ENCODE data around the gene EPM2AIP1.
A peak's percentile ranks its signal among the peaks of the same experiment; 100 is the strongest.
"Not testable (repeated sequence)": the region's sequence is repeated elsewhere in the genome, so short reads cannot be mapped to it uniquely, and the experiment has no call there.

The EPM2AIP1 gene

DNA sequence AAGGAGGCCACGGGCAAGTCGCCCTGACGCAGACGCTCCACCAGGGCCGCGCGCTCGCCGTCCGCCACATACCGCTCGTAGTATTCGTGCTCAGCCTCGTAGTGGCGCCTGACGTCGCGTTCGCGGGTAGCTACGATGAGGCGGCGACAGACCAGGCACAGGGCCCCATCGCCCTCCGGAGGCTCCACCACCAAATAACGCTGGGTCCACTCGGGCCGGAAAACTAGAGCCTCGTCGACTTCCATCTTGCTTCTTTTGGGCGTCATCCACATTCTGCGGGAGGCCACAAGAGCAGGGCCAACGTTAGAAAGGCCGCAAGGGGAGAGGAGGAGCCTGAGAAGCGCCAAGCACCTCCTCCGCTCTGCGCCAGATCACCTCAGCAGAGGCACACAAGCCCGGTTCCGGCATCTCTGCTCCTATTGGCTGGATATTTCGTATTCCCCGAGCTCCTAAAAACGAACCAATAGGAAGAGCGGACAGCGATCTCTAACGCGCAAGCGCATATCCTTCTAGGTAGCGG is at the start of gene EPM2AIP1:
Gene EPM2AIP1 (minus strand): TSS at position 326 of the 520 bp plus-strand sequence. CDS start 54 bp downstream, at position 272.
- TF ChIP-seq, protein P1, sequence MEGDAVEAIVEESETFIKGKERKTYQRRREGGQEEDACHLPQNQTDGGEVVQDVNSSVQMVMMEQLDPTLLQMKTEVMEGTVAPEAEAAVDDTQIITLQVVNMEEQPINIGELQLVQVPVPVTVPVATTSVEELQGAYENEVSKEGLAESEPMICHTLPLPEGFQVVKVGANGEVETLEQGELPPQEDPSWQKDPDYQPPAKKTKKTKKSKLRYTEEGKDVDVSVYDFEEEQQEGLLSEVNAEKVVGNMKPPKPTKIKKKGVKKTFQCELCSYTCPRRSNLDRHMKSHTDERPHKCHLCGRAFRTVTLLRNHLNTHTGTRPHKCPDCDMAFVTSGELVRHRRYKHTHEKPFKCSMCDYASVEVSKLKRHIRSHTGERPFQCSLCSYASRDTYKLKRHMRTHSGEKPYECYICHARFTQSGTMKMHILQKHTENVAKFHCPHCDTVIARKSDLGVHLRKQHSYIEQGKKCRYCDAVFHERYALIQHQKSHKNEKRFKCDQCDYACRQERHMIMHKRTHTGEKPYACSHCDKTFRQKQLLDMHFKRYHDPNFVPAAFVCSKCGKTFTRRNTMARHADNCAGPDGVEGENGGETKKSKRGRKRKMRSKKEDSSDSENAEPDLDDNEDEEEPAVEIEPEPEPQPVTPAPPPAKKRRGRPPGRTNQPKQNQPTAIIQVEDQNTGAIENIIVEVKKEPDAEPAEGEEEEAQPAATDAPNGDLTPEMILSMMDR (IDR thresholded peaks at IDR 0.05): peak; percentile 14
- Mint-ChIP-seq H3K36me3 (ENCODE audit: low read depth) (peaks cover 34% of the 10 kb centered on the region), H3K9me3 (no peaks in the 10 kb centered on the region), H3K4me3 (no peak within 1 kb of the TSS), H3K27ac (no peak within 1 kb of the TSS), H3K4me1 (peaks cover 38% of the 10 kb centered on the region), H3K27me3 (ENCODE audit: low read depth, poor library complexity) (no peaks in the 10 kb centered on the region)
- DNase-seq: peak; percentile 80

DNA sequence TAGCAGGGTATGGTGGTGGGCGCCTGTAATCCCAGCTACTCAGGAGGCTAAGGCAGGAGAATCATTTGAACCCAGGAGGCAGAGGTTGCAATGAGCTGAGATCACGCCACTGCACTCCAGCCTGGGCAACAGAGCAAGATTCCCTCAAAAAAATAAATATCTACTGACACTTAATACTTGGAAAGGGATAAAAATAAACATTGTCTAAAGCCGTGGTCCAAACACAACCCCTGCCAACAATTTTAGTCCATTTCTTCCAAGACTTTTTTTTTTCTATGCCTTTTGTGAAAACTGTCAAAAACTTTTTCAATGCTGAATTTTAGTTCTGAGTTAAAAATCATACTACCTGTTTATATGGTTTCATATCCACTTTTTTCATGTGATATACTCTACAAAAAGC is 49.8 kb upstream of the EPM2AIP1 start:
- H3K27me3 Mint-ChIP-seq (ENCODE audit: low read depth, poor library complexity); H3K4me1 Mint-ChIP-seq; H3K27ac Mint-ChIP-seq; H3K4me3 Mint-ChIP-seq; H3K9me3 Mint-ChIP-seq; DNase-seq: not testable (repeated sequence)
- peaks cover 89% of the 10 kb centered on the region for H3K36me3 Mint-ChIP-seq (ENCODE audit: low read depth)

DNA sequence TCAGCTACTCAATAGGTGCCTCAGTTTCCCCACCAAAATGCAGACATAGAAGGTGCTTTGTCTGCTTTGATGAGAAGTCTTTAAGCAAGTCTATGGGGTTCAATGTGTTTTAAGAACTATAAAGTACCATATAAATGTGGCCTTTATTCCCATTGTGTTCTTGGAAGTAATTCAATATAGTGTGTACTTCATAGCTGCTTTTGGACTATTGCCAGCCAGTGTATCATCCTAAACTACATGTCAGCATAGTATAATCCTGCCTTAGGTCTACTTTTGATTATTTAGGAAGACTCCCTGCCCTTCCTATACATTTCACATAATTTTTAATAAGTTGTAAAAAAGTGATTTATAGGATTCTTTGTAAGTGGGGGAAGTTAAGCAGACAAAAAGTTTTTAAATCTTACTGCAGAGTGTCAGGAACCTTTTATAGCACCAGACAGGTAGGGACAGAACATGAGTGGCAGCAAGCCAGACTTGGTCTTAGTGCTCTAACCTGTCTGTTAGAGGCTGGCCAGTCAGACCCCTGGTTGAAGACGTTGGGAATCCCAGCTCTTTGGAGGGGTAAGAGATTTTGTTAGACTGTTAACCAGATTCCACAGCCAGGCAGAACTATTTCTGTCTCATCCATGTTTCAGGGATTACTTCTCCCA is 48.7 kb upstream of the EPM2AIP1 start:
- peaks cover 13% of the 10 kb centered on the region for H3K9me3 Mint-ChIP-seq
- no peaks in the 10 kb centered on the region for H3K27me3 Mint-ChIP-seq (ENCODE audit: low read depth, poor library complexity)
- H3K4me3 Mint-ChIP-seq: no peak overlapping the region
- H3K36me3 Mint-ChIP-seq (ENCODE audit: low read depth): peaks cover 89% of the 10 kb centered on the region
- H3K4me1 Mint-ChIP-seq: no peaks in the 10 kb centered on the region
- TF ChIP-seq, protein P1 (IDR thresholded peaks at IDR 0.05): no peak
- H3K27ac Mint-ChIP-seq: no peak overlapping the region
- no peak for DNase-seq

DNA sequence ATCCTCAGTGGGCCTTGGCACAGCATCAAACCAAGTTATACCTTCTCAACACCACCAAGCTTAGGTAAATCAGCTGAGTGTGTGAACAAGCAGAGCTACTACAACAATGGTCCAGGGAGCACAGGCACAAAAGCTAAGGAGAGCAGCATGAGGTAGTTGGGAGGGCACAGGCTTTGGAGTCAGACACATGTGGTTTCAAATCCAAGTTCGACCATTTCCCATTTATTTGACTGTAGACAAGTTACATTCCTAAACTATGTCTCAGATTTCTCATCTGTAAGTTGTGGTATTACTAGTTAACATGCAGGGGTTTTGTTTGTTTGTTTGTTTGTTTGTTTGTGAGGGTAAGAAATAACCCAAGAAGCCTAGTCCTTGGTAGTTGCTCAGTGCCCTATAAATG is 47.3 kb upstream of the EPM2AIP1 start:
- no peak overlapping the region for H3K4me3 Mint-ChIP-seq
- H3K4me1 Mint-ChIP-seq: no peaks in the 10 kb centered on the region
- H3K36me3 Mint-ChIP-seq (ENCODE audit: low read depth): peaks cover 89% of the 10 kb centered on the region
- H3K27ac Mint-ChIP-seq: no peak overlapping the region
- DNase-seq: no peak
- H3K9me3 Mint-ChIP-seq: peaks cover 27% of the 10 kb centered on the region
- TF ChIP-seq, protein P1 (IDR thresholded peaks at IDR 0.05): no peak
- H3K27me3 Mint-ChIP-seq (ENCODE audit: low read depth, poor library complexity): no peaks in the 10 kb centered on the region

DNA sequence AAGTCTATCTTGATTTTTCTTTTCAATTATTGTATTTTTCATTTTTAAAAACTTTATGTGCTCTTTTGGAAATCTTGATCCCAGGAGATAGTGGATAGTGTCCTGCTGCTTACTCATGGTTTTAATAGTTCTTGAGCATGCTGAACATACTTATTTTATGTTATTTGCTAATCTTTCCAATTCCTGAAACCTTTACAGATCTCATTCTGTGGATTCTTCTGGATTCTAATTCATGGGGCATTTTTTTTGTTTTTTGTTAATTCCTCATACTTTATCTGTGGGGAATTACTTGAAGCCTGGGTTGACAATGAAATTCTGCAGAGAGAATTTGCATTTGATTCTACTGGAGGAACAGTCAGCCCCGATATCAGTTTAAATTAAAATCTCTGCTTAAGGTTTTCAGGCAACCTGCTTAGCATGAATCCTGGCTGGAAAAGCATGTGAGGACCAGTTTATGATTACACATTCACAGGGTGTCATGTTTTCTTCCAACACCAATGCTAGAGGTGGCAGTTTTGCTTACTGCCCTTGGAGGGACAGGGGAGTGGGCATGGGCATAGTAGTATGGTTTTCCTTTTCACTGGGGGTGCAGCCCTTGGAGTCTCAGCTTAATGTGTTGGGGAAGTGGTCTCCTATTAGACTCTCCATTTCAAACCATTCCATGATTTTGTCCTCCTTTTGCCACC is 46.4 kb upstream of the EPM2AIP1 start:
- no peak overlapping the region for H3K27ac Mint-ChIP-seq
- H3K4me3 Mint-ChIP-seq: no peak overlapping the region
- H3K4me1 Mint-ChIP-seq: no peaks in the 10 kb centered on the region
- H3K9me3 Mint-ChIP-seq: peaks cover 36% of the 10 kb centered on the region
- peaks cover 89% of the 10 kb centered on the region for H3K36me3 Mint-ChIP-seq (ENCODE audit: low read depth)
- no peaks in the 10 kb centered on the region for H3K27me3 Mint-ChIP-seq (ENCODE audit: low read depth, poor library complexity)
- TF ChIP-seq, protein P1 (IDR thresholded peaks at IDR 0.05): no peak
- no peak for DNase-seq

DNA sequence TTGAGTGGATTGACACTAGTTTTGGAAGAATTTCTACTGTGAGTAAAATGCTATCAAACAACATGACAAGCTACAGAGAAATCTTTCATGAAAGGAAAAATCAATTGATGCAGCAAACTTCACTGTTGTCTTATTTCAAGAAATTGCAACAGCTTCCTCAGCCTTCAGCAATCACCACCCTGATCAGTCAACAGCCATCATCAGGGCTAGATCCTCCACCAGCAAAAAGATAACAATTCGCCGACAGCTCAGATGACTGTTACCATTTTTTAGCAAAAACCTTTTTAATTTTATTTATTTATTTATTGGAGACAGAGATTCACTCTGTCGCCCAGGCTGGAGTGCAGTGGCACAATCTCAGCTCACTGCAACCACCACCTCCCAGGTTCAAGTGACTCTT is 44.4 kb upstream of the EPM2AIP1 start:
- TF ChIP-seq, protein P1 (IDR thresholded peaks at IDR 0.05): no peak
- no peak overlapping the region for H3K27ac Mint-ChIP-seq
- H3K4me3 Mint-ChIP-seq: no peak overlapping the region
- H3K9me3 Mint-ChIP-seq: peaks cover 41% of the 10 kb centered on the region
- H3K36me3 Mint-ChIP-seq (ENCODE audit: low read depth): peaks cover 94% of the 10 kb centered on the region
- no peaks in the 10 kb centered on the region for H3K27me3 Mint-ChIP-seq (ENCODE audit: low read depth, poor library complexity)
- no peaks in the 10 kb centered on the region for H3K4me1 Mint-ChIP-seq
- no peak for DNase-seq

Measured in nephron progenitor cell (in vitro differentiated cells).